OCI-LY7 (cell line): ENCODE measurements around the gene SVOPL.

Source experiments
- CTCF ChIP-seq: fragments of 200-600 bp; sonication (generic); conservative IDR thresholded peaks from 2 replicates; pipeline ENCODE4 v1.5.1; 2014; ENCODE audit warnings: mild to moderate bottlenecking, antibody characterized with exemption, low read length, moderate library complexity, mixed read lengths
- EZH2phosphoT487 ChIP-seq: fragments of 200-600 bp; sonication (generic); IDR thresholded peaks from 2 replicates; pipeline ENCODE4 v1.6.1; 2018; ENCODE audit warnings: low read depth, borderline replicate concordance, mild to moderate bottlenecking, mixed run types, antibody characterized with exemption, low read length, moderate library complexity, mixed read lengths

GRCh38 chr7:138590154-138590553, 111.0 kb downstream of the SVOPL start:
- TF ChIP-seq CTCF, result no peak
- no peak for TF ChIP-seq EZH2phosphoT487
